IPS-18c (cell line): Measurements from ENCODE around the gene EAF2.
"Not testable (repeated sequence)": the region's sequence is repeated elsewhere in the genome, so short reads cannot be mapped to it uniquely, and the experiment has no call there.

ENCODE experiments used
- H3K4me3 ChIP-seq: 2 replicates; pipeline ENCODE4 v1.7.0; 2013; ENCODE audit warnings: low read depth, mild to moderate bottlenecking, low read length, moderate library complexity; ENCODE audit not compliant: insufficient read depth
- H3K9me3 ChIP-seq: one replicate; pipeline ENCODE4 v1.6.1; 2013; ENCODE audit warnings: mild to moderate bottlenecking, low read length, moderate library complexity; ENCODE audit not compliant: control insufficient read depth, insufficient read depth

The EAF2 gene

GRCh38 chr3:121839962-121840361 lies 5.0 kb downstream of the EAF2 start:
- Histone ChIP-seq H3K9me3 (no peaks in the 10 kb centered on the region), H3K4me3 (no peak overlapping the region)

GRCh38 chr3:121844892-121845291 lies 9.9 kb downstream of the EAF2 start:
- Histone ChIP-seq H3K4me3 (no peak overlapping the region), H3K9me3 (no peaks in the 10 kb centered on the region)

GRCh38 chr3:121852256-121852655 lies 17.2 kb downstream of the EAF2 start:
- Histone ChIP-seq H3K9me3 (no peaks in the 10 kb centered on the region), H3K4me3 (no peak overlapping the region)

GRCh38 chr3:121855555-121855954 lies 20.5 kb downstream of the EAF2 start:
- no peak overlapping the region for H3K4me3 ChIP-seq
- H3K9me3 ChIP-seq, result no peaks in the 10 kb centered on the region

GRCh38 chr3:121857778-121858177 lies 22.8 kb downstream of the EAF2 start:
- not testable (repeated sequence) for H3K4me3 ChIP-seq, H3K9me3 ChIP-seq

GRCh38 chr3:121863247-121863646 lies 28.2 kb downstream of the EAF2 start:
- not testable (repeated sequence) for H3K9me3 ChIP-seq, H3K4me3 ChIP-seq

GRCh38 chr3:121863801-121864200 lies 28.8 kb downstream of the EAF2 start:
- no peak overlapping the region for H3K4me3 ChIP-seq

GRCh38 chr3:121869736-121870135 lies 34.7 kb downstream of the EAF2 start:
- Histone ChIP-seq H3K4me3 (no peak overlapping the region), H3K9me3 (no peaks in the 10 kb centered on the region)

More at GRCh38 chr3:121863801-121864200, 28.8 kb downstream of the EAF2 start:
- H3K9me3 ChIP-seq, result peaks cover 5% of the 10 kb centered on the region

GRCh38 chr3:121870717-121871116 lies 35.7 kb downstream of the EAF2 start:
- no peak overlapping the region for H3K4me3 ChIP-seq
- H3K9me3 ChIP-seq, result no peaks in the 10 kb centered on the region

- H3K9me3 ChIP-seq, result no peaks in the 10 kb centered on the region
These were observed 36.4 kb downstream of the EAF2 start for GRCh38 chr3:121871430-121871829.

GRCh38 chr3:121878411-121878810 lies 43.4 kb downstream of the EAF2 start:
- Histone ChIP-seq H3K4me3 (no peak overlapping the region), H3K9me3 (no peaks in the 10 kb centered on the region)

More at GRCh38 chr3:121871430-121871829, 36.4 kb downstream of the EAF2 start:
- H3K4me3 ChIP-seq, result no peak overlapping the region

- no peak overlapping the region for H3K4me3 ChIP-seq
- H3K9me3 ChIP-seq, result no peaks in the 10 kb centered on the region
These were observed 48.5 kb downstream of the EAF2 start for GRCh38 chr3:121883507-121883906.

- Histone ChIP-seq H3K4me3 (no peak overlapping the region), H3K9me3 (no peaks in the 10 kb centered on the region)
These were observed 50.4 kb downstream of the EAF2 start for GRCh38 chr3:121885386-121885785.

- Histone ChIP-seq H3K4me3 (peak within 1 kb of the TSS; percentile 15; the same call in 1 of the 2 replicates), H3K9me3 (no peaks in the 10 kb centered on the region)
These were observed 59.4 kb downstream of the EAF2 start, which contains the start of gene SLC15A2 for GRCh38 chr3:121894301-121894990. TSS of gene SLC15A2 (plus strand) at chr3:121894401. CDS start at chr3:121894477, 76 bp downstream.

- no peak overlapping the region for H3K4me3 ChIP-seq
- no peaks in the 10 kb centered on the region for H3K9me3 ChIP-seq
These were observed 60.1 kb downstream of the EAF2 start for GRCh38 chr3:121895121-121895520.

- Histone ChIP-seq H3K4me3 (no peak overlapping the region), H3K9me3 (no peaks in the 10 kb centered on the region)
These were observed 60.7 kb downstream of the EAF2 start for GRCh38 chr3:121895736-121896135.

- Histone ChIP-seq H3K4me3 (no peak overlapping the region), H3K9me3 (no peaks in the 10 kb centered on the region)
These were observed 61.8 kb downstream of the EAF2 start for GRCh38 chr3:121896823-121897222.

- Histone ChIP-seq H3K9me3 (no peaks in the 10 kb centered on the region), H3K4me3 (no peak overlapping the region)
These were observed 62.3 kb downstream of the EAF2 start for GRCh38 chr3:121897296-121897695.
